HepG2 (cell line): ENCODE data around the gene SH2D3C. TPM values are rescaled to one million over a fixed set of nuclear protein-coding genes. Genes with fewer than 3 reads are reported as not detected.
A peak's percentile ranks its signal among the peaks of the same experiment; 100 is the strongest.

Experiments
- BATF2 ChIP-seq: sonication (generic); formaldehyde crosslinking; IDR thresholded peaks from 2 replicates; pipeline ENCODE4 v1.8.0; 2022; ENCODE audit warnings: mild to moderate bottlenecking, missing genetic modification reagents, moderate library complexity
- BCL6 ChIP-seq: IDR thresholded peaks from 2 replicates; pipeline ENCODE4 v1.6.1; 2016; ENCODE audit warnings: missing genetic modification reagents, missing compliant biosample characterization
- CBX2 ChIP-seq, 2 experiments: fragments of 200-600 bp in 1 of 2; sonication (generic); formaldehyde crosslinking in 1 of 2; IDR thresholded peaks; 2 replicates each; pipeline versions ENCODE4 v1.7.0 to v1.8.1; 2018 to 2022; ENCODE audit warnings: low read depth in 2 of 2, low read length in 1 of 2, mild to moderate bottlenecking in 1 of 2, missing genetic modification reagents in 1 of 2
- GLMP ChIP-seq: sonication (generic); formaldehyde crosslinking; IDR thresholded peaks from 2 replicates; pipeline ENCODE4 v1.9.0; 2021; ENCODE audit warnings: missing genetic modification reagents, mild to moderate bottlenecking, borderline replicate concordance
- GPBP1L1 ChIP-seq: sonication (generic); formaldehyde crosslinking; IDR thresholded peaks from 2 replicates; pipeline ENCODE4 v1.5.0; 2020; ENCODE audit warnings: mild to moderate bottlenecking, missing genetic modification reagents
- IKZF5 ChIP-seq: IDR thresholded peaks from 2 replicates; pipeline ENCODE4 v1.6.1; 2018; ENCODE audit warnings: missing genetic modification reagents, mild to moderate bottlenecking, missing compliant biosample characterization
- MIER2 ChIP-seq: IDR thresholded peaks from 2 replicates; pipeline ENCODE4 v1.6.1; 2016; ENCODE audit warnings: missing biosample characterization, missing genetic modification reagents
- NR2F6 ChIP-seq, 2 experiments: IDR thresholded peaks; 2 replicates each; pipeline ENCODE4 v1.6.1; 2016; ENCODE audit warnings: antibody characterized with exemption in 1 of 2, mild to moderate bottlenecking in 1 of 2
- PHF8 ChIP-seq: sonication (generic); formaldehyde crosslinking; IDR thresholded peaks from 2 replicates; pipeline ENCODE4 v1.5.0; 2020; ENCODE audit warnings: missing genetic modification reagents
- POGK ChIP-seq: sonication (generic); formaldehyde crosslinking; conservative IDR thresholded peaks from 2 replicates; pipeline ENCODE4 v1.8.0; 2022; ENCODE audit warnings: mild to moderate bottlenecking, moderate library complexity, missing genetic modification reagents
- SP4 ChIP-seq: sonication (generic); formaldehyde crosslinking; IDR thresholded peaks from 2 replicates; pipeline ENCODE4 v1.8.1; 2023; ENCODE audit warnings: mild to moderate bottlenecking, missing genetic modification reagents
- TSC22D2 ChIP-seq: sonication (generic); formaldehyde crosslinking; IDR thresholded peaks from 2 replicates; pipeline ENCODE4 v1.5.1; 2020; ENCODE audit warnings: missing genetic modification reagents, mild to moderate bottlenecking, borderline replicate concordance
- ZBTB7B ChIP-seq: sonication (generic); formaldehyde crosslinking; IDR thresholded peaks from 2 replicates; pipeline ENCODE4 v1.4.0; 2020; ENCODE audit warnings: missing genetic modification reagents
- ZFP36L1 ChIP-seq: sonication (generic); formaldehyde crosslinking; IDR thresholded peaks from 2 replicates; pipeline ENCODE4 v1.8.0; 2022; ENCODE audit warnings: mild to moderate bottlenecking, missing genetic modification reagents, moderate library complexity
- ZNF207 ChIP-seq: fragments of 450-650 bp; IDR thresholded peaks from 2 replicates; pipeline ENCODE4 v1.6.1; 2016; ENCODE audit warnings: antibody characterized with exemption, borderline replicate concordance
- ZNF704 ChIP-seq: sonication (generic); formaldehyde crosslinking; IDR thresholded peaks from 2 replicates; pipeline ENCODE4 v1.8.1; 2023; ENCODE audit warnings: mild to moderate bottlenecking, inconsistent platforms, moderate library complexity, missing genetic modification reagents, borderline replicate concordance
- ZNF776 ChIP-seq: sonication (generic); formaldehyde crosslinking; IDR thresholded peaks from 2 replicates; pipeline ENCODE4 v1.4.0; 2020; ENCODE audit warnings: mild to moderate bottlenecking, missing genetic modification reagents
- ZSCAN22 ChIP-seq: sonication (generic); formaldehyde crosslinking; IDR thresholded peaks from 2 replicates; pipeline ENCODE4 v1.4.0; 2020; ENCODE audit warnings: mild to moderate bottlenecking, missing genetic modification reagents
- ZSCAN25 ChIP-seq: sonication (generic); formaldehyde crosslinking; IDR thresholded peaks from 2 replicates; pipeline ENCODE4 v1.8.0; 2022; ENCODE audit warnings: mild to moderate bottlenecking, missing genetic modification reagents
- polyA plus RNA-seq, 8 experiments: library from polyadenylated mRNA; depleted of rRNA in 3 of 8; stranded (reverse) in 7 of 8; unstranded in 1 of 8; fragments of >200 nt; fragmentation: Illumina TruSeq in 4 of 8; extraction: Trizol in 4 of 8; gene quantifications; 2 replicates each; pipeline versions ENCODE4 v1.2.1 to v1.2.3, GENCODE V29; 2011 to 2016; ENCODE audit warnings: low read depth in 4 of 8, missing spikeins in 1 of 8, mixed read lengths in 1 of 8; ENCODE audit not compliant: insufficient read depth in 1 of 8
- total RNA-seq, 5 experiments: library from RNA; depleted of rRNA; stranded (reverse); fragments of >200 nt; fragmentation: Illumina TruSeq; extraction: Trizol; gene quantifications; 2 replicates each; pipeline ENCODE4 v1.2.3, GENCODE V29; 2016; ENCODE audit warnings: low read depth in 1 of 5

Gene SH2D3C
- total and polyA plus RNA-seq, 2 of the 13 experiments (the other 11 are each of a cell fraction or from before 2014, with no cell fraction given): not detected

- peak; percentile 68 for TF ChIP-seq ZSCAN25
- TF ChIP-seq IKZF5 (CRISPR knock-in tag): peak; percentile 68; the same call in 1 of the 2 replicates
- TF ChIP-seq ZNF776 (CRISPR knock-in tag): no peak
- TF ChIP-seq ZNF207: no peak
- no peak for TF ChIP-seq ZSCAN22 (CRISPR knock-in tag)
- peak; percentile 98 for TF ChIP-seq SP4
- peak; percentile 49; the same call in 1 of the 2 replicates for TF ChIP-seq ZNF704 (CRISPR knock-in tag)
- no peak for TF ChIP-seq GPBP1L1 (CRISPR knock-in tag)
- TF ChIP-seq POGK (CRISPR knock-in tag): peak; percentile 68
- TF ChIP-seq BCL6 (CRISPR knock-in tag): peak; percentile 23; the same call in 1 of the 2 replicates
- 0 out of 2 replicates have a peak, but pooled peaks have one; percentile 32 for TF ChIP-seq ZBTB7B (CRISPR knock-in tag)
- no peak for TF ChIP-seq GLMP
- TF ChIP-seq MIER2 (CRISPR knock-in tag): 0 out of 2 replicates have a peak, but pooled peaks have one; percentile 36
- TF ChIP-seq NR2F6 (IDR thresholded peaks at IDR 0.05): no peak
- 0 out of 2 replicates have a peak, but pooled peaks have one; percentile 21 for TF ChIP-seq NR2F6 (CRISPR knock-in tag; IDR thresholded peaks at IDR 0.05)
- TF ChIP-seq PHF8 (CRISPR knock-in tag): peak; percentile 63
- no peak for TF ChIP-seq TSC22D2 (CRISPR knock-in tag)
- TF ChIP-seq ZFP36L1: no peak; the same call in 1 of the 2 replicates
- TF ChIP-seq BATF2 (CRISPR knock-in tag): no peak
- no peak for TF ChIP-seq CBX2 (IDR thresholded peaks at IDR 0.05; ENCODE audit: low read depth, low read length)
- no peak for TF ChIP-seq CBX2 (CRISPR knock-in tag; IDR thresholded peaks at IDR 0.05; ENCODE audit: low read depth)
Measured at GRCh38 chr9:127734747-127735529, 43.5 kb downstream of the SH2D3C start, which contains the start of gene TOR2A (continued).
